Measurements from ENCODE around the gene MCC.
A peak's percentile ranks its signal among the peaks of the same experiment; 100 is the strongest.

Gene MCC

DNA sequence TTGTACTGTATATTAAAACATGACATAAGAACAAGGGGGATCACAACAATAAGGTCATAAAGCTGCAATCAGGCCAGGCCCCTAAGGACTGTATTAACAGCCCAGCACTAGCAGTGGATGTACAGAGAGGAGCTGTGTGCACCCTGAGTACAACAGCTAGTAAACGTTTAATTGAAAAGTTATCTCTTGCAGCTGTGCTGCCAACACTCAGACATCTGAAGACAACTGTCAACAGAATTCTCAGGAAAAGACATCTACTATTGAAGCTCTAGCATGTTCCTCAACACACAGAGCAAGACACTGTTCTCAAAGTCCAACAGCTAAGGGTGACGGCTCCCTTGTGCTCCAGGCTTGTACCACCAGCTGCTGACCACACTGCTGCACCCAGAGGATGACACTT lies 312.1 kb downstream of the MCC start:
- no peak for DNase-seq (ENCODE audit: low read depth)

DNA sequence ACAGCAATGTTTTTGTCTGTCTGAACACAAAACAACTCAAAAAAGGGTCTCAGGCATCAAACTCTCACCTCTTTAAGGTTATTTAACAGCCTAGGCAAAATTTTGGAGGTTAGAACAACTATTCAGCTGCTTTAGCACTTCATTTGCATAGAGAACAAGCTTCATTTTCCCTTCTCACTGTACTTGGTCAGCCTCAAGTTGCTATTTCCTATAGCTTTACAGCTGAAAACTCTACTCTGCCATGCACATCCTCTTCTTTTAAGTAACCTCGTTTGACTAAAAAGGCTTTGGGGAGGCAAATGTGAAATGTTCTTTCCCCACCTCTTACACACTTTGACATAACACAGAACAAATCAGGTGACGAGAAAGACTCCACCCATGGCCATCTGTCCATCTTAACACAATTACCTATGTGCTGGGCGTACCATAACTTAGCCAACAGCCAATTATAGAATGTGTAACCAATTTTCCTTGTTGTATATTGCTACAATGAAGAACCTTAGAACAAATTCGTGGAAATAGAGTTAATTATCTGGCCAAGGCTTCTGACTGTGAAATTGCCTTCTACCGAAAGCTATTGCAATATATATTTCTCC lies 315.9 kb downstream of the MCC start:
- DNase-seq (ENCODE audit: low read depth): no peak

DNA sequence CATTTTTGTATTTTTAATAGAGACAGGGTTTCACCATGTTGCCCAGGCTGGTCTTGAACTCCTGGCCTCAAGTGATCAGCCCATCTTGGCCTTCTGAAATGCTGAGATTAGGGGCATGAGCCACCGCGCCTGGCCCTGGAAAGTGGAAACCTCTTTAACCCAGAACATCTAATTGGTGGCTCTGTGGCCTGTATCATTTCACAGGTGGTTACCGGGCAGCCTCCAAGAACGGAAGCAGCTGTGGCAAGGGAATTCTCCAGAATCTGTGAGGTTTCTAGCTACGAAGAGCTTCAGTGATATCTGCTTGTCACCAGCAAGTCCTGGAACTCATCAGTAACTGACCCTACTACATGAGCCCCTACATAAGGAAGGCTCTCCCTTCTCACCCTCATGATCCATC lies 316.7 kb downstream of the MCC start:
- DNase-seq (ENCODE audit: low read depth): no peak

DNA sequence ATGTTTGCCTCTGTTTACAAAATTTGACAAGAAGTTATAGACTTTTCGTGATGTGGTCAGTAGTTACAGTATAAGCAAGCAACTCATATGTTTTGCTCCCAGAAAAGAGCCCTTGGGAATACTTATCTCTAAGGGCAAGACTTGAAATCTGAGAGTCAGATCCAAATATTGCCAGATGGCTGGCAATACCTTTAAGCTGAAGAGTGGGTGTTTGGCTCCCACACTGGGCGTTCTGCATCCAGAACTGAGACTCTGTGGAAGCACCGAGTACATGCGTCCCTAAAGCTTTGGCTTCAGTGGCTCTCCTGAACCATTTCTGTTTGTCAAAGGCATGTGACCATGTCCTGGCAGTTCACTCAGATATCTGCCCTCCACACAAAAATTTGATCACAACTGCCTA lies 317.5 kb downstream of the MCC start:
- no peak for DNase-seq (ENCODE audit: low read depth)

DNA sequence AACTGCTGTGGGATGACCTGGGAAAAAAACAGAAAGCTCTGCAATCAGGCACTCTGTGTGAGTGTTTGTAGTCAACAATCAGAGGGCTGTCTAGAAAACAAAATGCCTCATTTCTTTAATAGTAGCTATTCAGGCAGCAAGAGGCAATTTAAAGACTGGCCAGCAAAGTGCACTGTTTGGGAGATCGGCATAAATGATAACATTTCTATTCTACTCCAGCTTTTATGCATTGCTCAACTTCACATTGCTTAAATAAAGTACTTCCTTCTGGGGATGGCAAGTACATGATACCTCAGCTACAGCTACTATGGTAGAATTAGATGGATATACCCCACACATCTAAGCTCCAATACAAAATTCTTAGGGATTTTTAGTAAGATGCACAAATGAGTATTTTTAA lies 318.5 kb downstream of the MCC start:
- DNase-seq (ENCODE audit: low read depth): peak; percentile 67

DNA sequence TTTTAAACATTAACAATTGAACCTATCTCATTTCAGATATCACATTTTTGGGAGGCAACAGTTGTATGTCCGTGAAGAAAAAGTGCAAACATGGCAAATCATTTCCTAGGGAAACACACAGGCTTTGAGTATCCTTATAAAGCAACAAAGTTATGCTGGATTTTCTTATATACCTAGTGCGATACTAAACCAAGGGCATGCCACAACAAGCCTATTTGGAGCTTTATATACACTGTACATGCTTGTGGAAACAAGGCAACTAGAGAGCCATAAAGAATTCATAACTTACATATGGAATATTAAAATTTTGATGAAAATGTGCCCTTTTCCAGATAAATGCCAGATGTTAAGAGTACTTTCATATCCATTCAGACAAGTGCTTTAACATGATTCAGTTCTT lies 320.3 kb downstream of the MCC start:
- no peak for DNase-seq (ENCODE audit: low read depth)

DNA sequence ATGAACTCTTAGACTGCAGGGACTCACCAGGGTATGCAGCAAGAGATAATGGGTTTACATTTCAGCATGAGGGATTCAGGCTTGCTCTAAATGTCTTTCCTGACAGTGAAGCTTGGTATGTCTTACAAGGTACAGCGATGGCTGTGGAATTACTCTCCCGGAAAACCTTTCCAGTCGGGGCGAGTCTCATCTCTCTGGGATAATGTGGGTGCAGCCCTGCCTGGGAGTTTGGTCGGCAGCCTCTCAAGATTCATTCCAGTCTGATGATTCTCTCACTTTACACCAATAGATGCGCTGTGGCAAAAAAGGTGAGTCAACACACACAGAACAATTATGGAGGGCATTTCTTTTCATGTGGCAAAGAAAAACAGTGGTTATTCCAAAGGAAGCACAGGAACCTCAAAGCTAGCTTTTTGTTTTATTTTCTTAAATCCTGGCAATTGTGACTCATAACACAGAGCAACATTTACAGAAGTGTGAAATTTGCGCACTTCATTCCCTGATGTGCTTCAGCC lies 321.3 kb downstream of the MCC start:
- DNase-seq (ENCODE audit: low read depth): peak; percentile 91

DNA sequence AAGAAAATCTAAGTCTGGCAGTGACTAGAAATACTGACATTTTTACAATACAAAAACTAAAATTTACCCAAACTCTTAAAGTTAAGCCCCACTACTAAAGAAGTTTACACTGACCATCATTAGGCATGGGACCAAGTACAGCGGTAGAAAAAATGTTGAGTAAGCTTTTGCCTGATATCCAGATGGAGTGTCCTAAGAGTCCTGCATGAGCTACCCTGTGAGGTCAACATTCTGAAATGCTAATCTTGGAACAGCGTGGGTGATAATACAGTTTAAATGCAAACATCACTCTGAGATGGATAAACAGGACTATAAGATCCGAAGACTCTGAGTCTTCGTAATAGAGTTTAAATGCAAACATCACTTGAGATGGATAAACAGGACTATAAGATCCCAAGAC lies 322.0 kb downstream of the MCC start:
- DNase-seq (ENCODE audit: low read depth): peak; percentile 90

DNA sequence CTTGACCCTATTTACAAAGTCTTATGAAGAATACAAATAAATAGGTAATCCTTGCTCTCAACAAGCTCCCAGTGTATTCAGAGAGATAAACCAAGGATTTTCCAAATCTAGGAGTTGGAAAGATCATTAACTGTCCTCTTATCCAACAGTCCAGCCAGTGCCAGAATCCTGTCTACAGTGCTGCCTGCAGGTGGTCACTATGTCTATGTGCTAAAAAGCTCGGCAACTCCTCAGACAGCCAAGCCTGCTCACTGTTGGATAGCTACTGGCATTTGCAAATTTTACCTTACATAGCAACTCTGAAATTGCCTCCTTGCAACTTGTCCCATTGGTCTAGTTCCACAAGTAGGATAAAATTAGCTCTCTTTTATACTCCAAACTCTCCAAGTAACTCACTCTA lies 324.2 kb downstream of the MCC start:
- no peak for DNase-seq (ENCODE audit: low read depth)

DNA sequence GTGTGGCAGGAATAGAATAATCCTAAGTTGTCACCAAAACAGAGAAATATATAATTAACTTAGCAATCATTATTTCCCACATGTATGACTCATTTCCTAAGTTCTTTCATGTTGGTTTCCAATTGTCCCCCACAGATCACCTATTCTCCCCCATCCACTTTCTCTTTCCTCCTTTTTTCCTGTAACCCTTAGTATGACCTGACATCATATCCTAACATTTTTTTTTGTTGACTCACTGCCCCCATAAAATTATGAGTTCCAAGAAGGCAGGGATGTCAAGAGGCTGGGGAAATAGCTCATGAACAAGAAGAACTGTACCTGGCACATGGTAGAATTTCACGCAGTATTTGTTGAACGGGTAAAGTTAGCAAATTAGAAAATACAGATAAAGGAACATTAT lies 324.9 kb downstream of the MCC start:
- DNase-seq (ENCODE audit: low read depth): peak; percentile 74

DNA sequence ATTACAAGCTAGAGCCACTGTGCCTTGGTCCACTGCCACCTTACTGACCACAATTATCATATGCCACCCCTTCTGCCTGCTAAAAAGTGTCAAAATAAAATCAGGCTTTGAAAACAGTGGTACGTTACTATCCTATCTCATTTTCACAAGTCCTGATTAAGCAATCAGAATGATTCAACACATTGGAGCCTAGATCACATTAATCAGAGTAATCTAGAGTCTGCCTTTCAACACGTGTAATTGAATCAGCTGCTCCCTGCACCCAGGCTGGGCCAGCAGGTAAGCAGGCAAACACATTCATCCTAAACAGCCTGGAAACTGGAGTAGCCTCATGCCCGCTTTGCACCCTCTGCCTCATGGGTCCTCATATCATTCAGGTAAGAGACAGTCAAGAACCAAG lies 325.5 kb downstream of the MCC start:
- peak; percentile 91 for DNase-seq (ENCODE audit: low read depth)

DNA sequence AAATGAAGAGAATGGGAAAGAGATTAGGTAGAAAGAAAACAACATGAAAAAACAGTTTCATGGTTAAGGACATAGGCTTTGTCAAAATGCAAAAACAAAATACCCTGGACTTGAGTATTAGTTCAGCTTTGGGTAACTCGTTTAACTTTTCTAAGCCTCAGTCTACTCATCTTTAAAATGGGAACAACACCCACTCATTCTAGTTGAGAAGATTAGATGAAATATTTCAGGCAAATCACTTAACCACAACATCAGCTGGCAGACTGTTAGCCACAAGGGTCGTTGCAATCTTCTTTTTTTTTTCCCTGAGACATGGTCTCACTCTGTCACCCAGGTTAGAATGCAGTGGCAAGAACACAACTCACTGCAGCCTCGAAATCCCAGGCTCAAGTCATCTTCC lies 326.0 kb downstream of the MCC start:
- peak; percentile 41 for DNase-seq (ENCODE audit: low read depth)

DNA sequence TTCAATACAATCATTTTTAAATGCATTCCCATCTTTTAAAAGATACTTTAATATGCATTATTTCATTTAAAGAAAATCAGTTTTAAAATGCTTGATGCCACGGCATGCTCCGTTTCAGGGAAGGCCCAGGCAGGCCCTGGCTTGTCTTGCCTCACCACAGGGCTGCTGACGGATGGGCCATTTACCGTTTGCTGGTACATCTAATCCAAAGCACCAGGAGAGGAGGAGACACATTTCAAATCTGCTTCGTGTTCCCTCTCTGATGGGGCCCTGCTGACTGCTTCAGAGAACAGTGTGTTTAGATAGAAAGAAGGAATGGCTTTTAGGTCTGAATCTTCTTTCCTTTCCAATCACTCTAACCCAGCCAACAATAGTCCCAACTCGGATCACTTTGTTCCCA lies 326.4 kb downstream of the MCC start:
- peak; percentile 76 for DNase-seq (ENCODE audit: low read depth)

DNA sequence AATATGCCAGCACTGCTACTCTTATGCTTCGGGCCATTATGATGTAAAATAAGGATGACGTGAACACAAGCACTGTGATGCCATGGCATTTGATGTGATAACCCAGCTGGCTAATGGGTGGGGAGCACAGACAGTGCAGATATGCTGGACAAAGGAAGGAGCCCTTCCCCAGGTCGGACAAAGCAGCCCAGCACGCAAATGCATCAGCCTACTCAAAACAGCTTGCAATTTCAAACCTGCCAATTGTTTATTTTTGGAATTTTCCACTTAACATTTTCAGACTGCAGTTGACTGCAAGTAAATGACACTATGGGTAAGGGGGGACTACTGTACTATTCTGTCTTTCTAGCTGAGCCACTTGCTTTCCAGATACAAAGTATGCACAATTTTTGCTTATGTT lies 330.4 kb downstream of the MCC start:
- no peak for DNase-seq (ENCODE audit: low read depth)

DNA sequence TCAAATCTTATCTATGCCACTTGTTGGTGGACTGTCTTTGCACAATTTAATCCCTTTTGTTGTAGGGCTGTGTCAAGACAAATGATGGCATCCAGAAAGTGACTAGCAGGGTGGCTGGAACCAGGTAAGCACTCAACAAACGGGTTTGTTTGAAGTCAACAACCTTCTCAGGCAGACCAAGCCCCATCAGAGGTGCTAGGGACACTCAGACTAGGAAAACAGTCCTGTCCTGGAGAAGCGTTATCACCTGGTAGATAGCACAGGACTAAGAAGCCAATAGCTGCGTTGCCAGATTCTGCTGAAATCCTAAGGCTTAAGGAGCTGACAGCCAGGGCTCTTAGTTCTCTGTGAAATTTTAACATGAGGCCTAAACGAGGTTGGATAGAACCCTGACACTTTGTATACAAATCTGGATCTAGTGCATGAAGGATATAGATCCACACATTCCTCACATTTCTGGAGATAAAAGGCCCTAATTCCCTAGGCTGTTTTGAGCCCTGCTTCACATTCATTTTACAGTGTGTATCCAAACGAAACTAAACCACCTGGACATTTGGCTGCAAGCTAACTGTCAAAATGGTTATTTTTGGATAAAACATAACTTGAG lies 331.9 kb downstream of the MCC start:
- no peak for DNase-seq (ENCODE audit: low read depth)

DNA sequence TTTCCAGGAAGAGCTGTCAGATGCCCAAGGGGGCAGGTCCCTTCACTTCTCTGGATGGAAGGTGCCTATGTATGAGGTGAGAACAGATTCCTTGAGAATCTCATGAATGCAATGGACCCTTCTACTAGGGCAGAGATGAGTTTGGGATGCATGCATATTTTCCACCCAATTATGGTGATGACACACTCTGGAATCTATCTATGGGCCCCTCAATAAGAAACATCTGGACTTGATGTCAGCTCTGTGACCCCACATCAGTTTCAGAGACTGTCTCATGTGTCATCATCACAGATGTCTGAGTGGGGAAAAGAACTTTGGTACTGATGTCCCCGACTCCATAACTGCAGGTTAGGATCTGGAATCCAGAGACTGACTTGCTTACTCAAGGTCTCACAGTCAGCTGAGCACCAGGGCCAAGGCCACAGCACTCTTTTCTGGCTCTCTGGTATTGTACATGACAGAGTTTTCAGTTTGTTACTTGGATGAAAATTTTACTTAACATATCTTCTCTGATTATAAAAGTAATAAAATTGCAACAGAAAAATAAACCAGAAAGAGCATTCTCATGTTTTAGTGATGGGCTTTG lies 334.6 kb downstream of the MCC start:
- DNase-seq (ENCODE audit: low read depth): no peak

DNA sequence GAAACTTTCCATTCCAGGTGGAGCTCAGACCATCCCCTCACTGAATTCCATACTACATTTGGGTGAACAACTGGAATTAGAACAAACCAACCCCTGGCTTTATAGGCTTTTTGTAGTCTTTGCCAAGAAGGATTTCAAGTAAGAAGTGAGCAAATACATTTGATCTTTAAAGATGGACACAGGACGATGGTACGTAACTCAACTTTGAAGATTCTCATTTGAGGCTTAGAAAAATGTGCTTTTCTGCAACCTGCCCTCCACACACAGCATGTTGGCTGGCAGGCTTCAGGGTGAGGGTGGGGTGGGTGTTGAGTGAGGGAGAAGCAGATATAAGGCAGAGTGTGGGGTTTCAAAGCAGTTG lies 335.9 kb downstream of the MCC start:
- DNase-seq (ENCODE audit: low read depth): no peak

DNA sequence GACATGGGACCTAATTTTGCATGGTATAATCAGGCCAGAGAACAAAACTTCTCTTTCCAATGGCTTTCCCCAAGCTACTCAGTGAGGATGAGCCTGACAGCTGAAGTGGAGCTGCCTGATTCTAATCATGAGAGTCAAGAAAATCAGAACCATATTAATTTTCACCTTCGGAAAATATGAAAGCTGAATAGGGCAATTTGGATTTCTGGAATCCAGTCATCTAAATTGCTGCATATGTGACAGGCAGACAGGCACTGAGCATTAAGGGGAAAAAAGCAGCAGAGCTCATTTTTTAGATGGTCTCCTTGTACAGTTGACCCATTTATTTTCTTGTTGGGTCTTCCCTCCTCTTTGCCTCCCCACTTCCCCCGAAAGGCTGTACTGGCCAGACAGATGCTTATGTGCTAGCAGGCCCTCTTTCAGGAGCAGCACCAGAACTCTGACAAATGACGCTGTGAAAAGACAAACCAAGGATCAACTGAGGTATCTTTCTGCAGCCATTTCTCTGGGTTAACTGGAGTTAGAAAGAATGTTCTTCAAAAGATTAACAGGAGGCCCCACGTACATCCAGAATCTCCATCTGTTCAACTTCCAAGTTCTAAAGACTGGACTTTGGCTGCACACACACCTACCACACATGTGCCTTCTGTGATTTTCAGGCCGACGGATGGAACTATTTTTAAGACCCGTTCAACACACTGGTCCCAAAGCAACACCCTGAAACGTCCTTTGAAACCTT lies 336.4 kb downstream of the MCC start:
- DNase-seq (ENCODE audit: low read depth): no peak

DNA sequence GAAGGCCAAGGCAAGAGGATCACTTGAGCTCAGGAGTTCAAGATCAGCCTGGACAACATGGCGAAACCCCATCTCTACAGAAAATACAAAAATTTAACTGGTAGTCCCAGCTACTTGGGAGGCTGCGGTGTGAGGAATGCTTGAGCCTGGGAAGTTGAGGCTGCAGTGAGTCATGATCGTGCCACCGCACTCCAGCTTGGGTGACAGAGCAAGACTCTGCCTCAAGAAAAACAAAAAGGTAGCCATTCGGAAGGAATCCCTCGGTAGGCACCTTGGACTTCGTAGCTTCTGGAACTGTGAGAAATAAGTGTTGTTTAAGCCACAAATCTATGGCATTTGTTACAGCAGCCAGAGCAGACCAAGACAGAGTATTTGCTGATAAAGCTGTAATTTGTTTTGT lies 337.4 kb downstream of the MCC start:
- DNase-seq (ENCODE audit: low read depth): peak; percentile 57

DNA sequence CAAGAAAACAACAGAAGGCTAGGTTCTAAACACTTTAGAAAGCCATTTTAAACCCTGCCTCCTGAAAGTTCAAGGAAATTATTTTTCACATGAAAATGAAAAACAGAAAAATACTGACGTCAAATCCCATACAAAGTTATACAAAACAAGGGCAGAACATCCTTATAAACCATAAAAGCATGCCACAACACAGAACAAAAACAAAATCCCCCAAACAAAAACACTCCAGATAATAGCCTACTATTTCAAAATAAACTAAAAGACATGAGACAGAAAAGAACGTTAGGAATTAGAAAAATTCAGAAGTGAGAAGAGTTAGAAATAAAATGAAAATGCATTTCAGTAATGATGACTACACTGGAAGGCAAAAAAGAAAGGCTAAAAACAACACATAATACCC lies 338.0 kb downstream of the MCC start:
- peak; percentile 58 for DNase-seq (ENCODE audit: low read depth)

DNA sequence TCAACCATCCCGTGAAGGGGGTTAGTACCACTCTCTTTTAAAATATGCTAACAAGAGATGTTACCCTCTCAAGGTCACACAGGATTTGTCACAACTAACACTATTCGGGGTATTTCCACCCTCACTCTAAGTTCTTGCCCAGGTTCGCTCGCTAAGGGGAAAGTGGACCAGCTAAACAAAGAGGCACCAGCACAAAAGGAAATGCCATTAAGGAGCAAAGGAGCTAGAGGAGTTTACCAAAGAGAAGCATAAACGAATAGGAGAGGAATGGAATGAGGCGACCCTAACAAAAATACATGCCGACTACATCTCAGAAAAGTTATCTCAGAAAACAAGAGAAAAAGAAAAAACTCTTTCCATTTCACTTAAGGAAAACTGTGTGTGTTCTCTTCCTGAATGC lies 340.7 kb downstream of the MCC start:
- no peak for DNase-seq (ENCODE audit: low read depth)

DNA sequence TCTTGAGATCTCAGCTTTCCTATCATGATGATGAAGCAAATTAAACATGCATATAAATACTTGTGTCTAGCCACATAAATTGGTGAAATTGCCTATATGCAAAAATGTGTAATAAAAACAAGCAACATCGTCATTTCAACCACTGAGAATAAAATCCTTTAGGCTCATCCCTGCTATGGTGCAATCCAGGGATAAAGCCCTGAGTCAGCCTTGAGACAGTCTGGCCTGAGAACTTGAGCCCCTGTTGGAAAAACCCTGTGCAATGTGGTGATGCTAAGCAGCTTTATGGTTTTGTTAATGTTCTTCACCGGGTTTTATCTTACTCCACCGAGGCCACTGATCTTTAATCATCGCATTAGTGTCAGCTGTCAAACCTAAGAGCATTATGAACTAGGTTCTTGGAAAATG lies 341.1 kb downstream of the MCC start:
- DNase-seq (ENCODE audit: low read depth): peak; percentile 99

DNA sequence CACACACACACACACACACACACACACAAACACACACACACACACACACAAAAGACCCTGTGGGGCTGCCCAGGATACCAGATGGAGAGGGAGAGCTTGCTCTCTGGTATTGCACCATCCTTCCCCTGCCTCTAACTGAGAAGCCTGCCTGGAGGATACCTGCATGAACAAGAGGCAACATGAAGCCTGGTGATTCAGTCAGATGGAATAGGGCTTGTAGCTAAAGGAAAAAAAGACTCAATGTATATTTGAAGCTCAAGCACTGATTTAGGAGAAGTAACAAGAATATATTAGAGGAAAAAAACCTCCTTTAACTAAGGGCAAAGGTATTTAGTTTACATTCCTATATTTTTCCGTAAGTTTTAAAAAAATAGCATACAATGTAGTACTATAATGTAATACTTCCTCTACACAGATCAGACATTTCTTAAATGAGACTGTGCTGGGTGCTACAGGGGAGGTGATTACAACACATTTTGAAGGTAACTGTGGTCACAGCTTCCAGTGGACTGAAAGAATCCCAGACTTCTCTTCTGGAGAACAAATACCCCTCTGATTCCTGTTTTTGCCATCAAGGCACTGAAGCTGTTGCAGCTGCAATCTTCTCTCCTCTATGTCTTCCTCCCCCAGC lies 342.4 kb downstream of the MCC start:
- peak; percentile 71 for DNase-seq (ENCODE audit: low read depth)
